HG03280 (cell line): ENCODE measurements around the gene HOXB5.

Experiments
- ATAC-seq: cut with Tn5 transposase; IDR thresholded peaks from one replicate; pipeline ENCODE4 v1.9.1; 2021; ENCODE audit warnings: mild to moderate bottlenecking, moderate library complexity; ENCODE audit not compliant: unreplicated experiment

Gene HOXB5

GRCh38 chr17:48617471-48618255 lies 24.1 kb upstream of the HOXB5 start:
- no peak for ATAC-seq

GRCh38 chr17:48616717-48617470 lies 23.3 kb upstream of the HOXB5 start:
- ATAC-seq = no peak

GRCh38 chr17:48615963-48616716 lies 22.6 kb upstream of the HOXB5 start:
- ATAC-seq = no peak

GRCh38 chr17:48615047-48615962 lies 21.7 kb upstream of the HOXB5 start, which contains the start of gene HOXB8:
TSS of gene HOXB8 (minus strand) at chr17:48615292. CDS start at chr17:48614704, 588 bp downstream.
- no peak for ATAC-seq

- ATAC-seq = no peak
Measured at GRCh38 chr17:48613862-48614694, 20.5 kb upstream of the HOXB5 start.

GRCh38 chr17:48612854-48613691 lies 19.5 kb upstream of the HOXB5 start:
- peak; percentile 40 for ATAC-seq

GRCh38 chr17:48612456-48612853 lies 18.9 kb upstream of the HOXB5 start:
- no peak for ATAC-seq

- no peak for ATAC-seq
Measured at GRCh38 chr17:48611681-48612455, 18.3 kb upstream of the HOXB5 start.

- no peak for ATAC-seq
Measured at GRCh38 chr17:48611213-48611612, 17.6 kb upstream of the HOXB5 start.

- no peak for ATAC-seq
Measured at GRCh38 chr17:48610282-48611211, 17.0 kb upstream of the HOXB5 start, which contains the start of gene HOXB7. TSS of gene HOXB7 (minus strand) at chr17:48611017. CDS start at chr17:48610918, 99 bp downstream.

- no peak for ATAC-seq
Measured at GRCh38 chr17:48609759-48610281, 16.2 kb upstream of the HOXB5 start.

- ATAC-seq = no peak
Measured at GRCh38 chr17:48609033-48609432, 15.5 kb upstream of the HOXB5 start.

GRCh38 chr17:48608494-48608834 lies 14.9 kb upstream of the HOXB5 start:
- ATAC-seq = no peak

GRCh38 chr17:48606892-48607614 lies 13.5 kb upstream of the HOXB5 start:
- ATAC-seq = no peak

- ATAC-seq = no peak
Measured at GRCh38 chr17:48605991-48606891, 12.7 kb upstream of the HOXB5 start.
